Psoas muscle (tissue), 8 donors: ENCODE measurements around the gene JPH3. TPM values are rescaled to one million over a fixed set of nuclear protein-coding genes. Genes with fewer than 3 reads are reported as not detected.

ENCODE experiments used
- ATAC-seq, 4 donors: fragments of 200-7000 bp; cut with Tn5 transposase; one replicate each; pipeline ENCODE4 v1.9.1; 2020; ENCODE audit warnings: moderate library complexity in 3 of 4, mild to moderate bottlenecking in 2 of 4
- DNase-seq, 2 donors: peaks; one replicate each; pipeline ENCODE4 v3.0.0-alpha.2; 2020
- H3K27ac ChIP-seq: fragments of 200-600 bp; one replicate; pipeline ENCODE4 v1.8.0; 2022
- H3K27me3 ChIP-seq, 3 donors: fragments of 200-600 bp in 1 of 3; one replicate each; pipeline versions ENCODE4 v1.6.1 to v1.8.0; 2013 to 2022; ENCODE audit warnings: low read length in 2 of 3, mild to moderate bottlenecking in 2 of 3, moderate library complexity in 1 of 3; ENCODE audit not compliant: insufficient read depth in 3 of 3
- H3K36me3 ChIP-seq, 2 donors: fragments of 200-600 bp in 1 of 2; one replicate each; pipeline versions ENCODE4 v1.6.1 to v1.8.0; 2013 to 2022; ENCODE audit warnings: low read depth in 1 of 2, mild to moderate bottlenecking in 1 of 2, moderate library complexity in 1 of 2; ENCODE audit not compliant: insufficient read depth in 1 of 2
- H3K4me1 ChIP-seq: fragments of 200-600 bp; one replicate; pipeline ENCODE4 v1.8.0; 2022
- H3K4me3 ChIP-seq: fragments of 200-600 bp; one replicate; pipeline ENCODE4 v1.8.0; 2022; ENCODE audit warnings: mild to moderate bottlenecking
- H3K9me3 ChIP-seq: fragments of 200-600 bp; one replicate; pipeline ENCODE4 v1.8.0; 2022
- WGBS, 3 donors: extraction: QIAGEN DNeasy Blood & Tissue Kit; methylation state at CpG; one replicate each; pipeline versions ENCODE4 v1.1.6 to v1.1.7; 2013; 5-methylcytosine and 5-hydroxymethylcytosine counted together
- intact Hi-C, 2 donors: fragments of 100-400 bp; cut with DNase I; formaldehyde crosslinking; loops; one replicate each; pipeline versions ENCODE4 v1.11.0 to v1.14.2; 2022
- polyA plus RNA-seq, 3 donors: library from polyadenylated mRNA; stranded (reverse); fragments of 200-250 nt; gene quantifications; one replicate each; pipeline ENCODE4 v1.2.3, GENCODE V29; 2013
- total RNA-seq, 4 donors: library from RNA; stranded (reverse); fragmentation: NEBNext Ultra II Directional in 2 of 4; extraction: Animal tissue kit (Norgen Biotek cat#: 25700) in 2 of 4; gene quantifications; one replicate each; pipeline versions ENCODE4 v1.2.1 to v1.2.4, GENCODE V29; 2021 to 2023
- TF ChIP-seq, protein P1 (sequence below): fragments of 200-600 bp; IDR thresholded peaks from one replicate; pipeline ENCODE4 v1.8.0; 2022; ENCODE audit warnings: antibody characterized with exemption
- donor health status: healthy with polysubstance abuse.
- donor health status: DM: no; HTN: no; CAD: no; lungs with moderate emphysema.
- donor health status: Bipolar disorder and iron deficiency.
- donor health status: healthy.
- donor health status: DM: yes; HTN: yes; CAD: no.
- donor health status: DM: no; HTN: no; CAD: no.
- donor health status: DM: no; HTN: no; CAD: no.
- donor health status: DM: yes; HTN: yes; CAD: no.

JPH3 gene
- total and polyA plus RNA-seq, 7 donors, result 0.03 to 0.13 (median 0.04) TPM; not detected in 2

DNA sequence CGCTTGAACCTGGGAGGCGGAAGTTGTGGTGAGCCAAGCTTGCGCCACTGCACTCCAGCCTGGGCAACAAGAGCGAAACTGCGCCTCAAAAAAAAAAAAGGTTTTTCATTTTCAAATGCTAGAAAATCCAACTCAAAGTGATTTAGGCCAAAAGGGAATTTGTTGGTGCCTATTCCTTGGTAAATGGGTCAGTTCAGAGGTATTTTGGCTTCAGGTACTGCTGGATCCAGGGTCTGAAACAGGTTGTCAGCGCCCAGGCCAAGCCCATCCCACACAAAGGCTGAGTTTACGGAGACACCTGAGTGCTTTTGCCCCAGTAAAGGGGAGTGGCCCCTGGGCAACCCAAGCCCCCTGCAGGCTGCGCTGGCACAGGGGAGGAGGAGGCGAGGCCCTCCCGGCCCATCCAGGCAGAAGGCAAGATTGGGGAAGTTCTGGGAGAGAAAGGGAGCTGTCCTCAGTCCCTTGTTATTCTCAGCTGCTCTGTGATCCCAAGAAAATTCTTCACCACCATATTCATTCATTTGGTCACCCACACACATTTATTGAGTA, 8.5 kb upstream of the JPH3 start:
- Histone ChIP-seq H3K4me1 (peaks cover 5% of the 10 kb centered on the region), H3K36me3 (no peaks in the 10 kb centered on the region), H3K9me3 (no peaks in the 10 kb centered on the region), H3K27me3 (peaks cover 0 to 39% (median 3%) of the 10 kb centered on the region in 3 donors), H3K27ac (no peak overlapping the region), H3K4me3 (no peak overlapping the region)
- no peak for ATAC-seq
- intact Hi-C loops, result loop anchor here (2.0 to 5.0 kb wide), 2 partner anchors 41 to 174 kb away; partner anchors contain the start of gene KLHDC4 (in 1 of the 2)
- TF ChIP-seq, protein P1, sequence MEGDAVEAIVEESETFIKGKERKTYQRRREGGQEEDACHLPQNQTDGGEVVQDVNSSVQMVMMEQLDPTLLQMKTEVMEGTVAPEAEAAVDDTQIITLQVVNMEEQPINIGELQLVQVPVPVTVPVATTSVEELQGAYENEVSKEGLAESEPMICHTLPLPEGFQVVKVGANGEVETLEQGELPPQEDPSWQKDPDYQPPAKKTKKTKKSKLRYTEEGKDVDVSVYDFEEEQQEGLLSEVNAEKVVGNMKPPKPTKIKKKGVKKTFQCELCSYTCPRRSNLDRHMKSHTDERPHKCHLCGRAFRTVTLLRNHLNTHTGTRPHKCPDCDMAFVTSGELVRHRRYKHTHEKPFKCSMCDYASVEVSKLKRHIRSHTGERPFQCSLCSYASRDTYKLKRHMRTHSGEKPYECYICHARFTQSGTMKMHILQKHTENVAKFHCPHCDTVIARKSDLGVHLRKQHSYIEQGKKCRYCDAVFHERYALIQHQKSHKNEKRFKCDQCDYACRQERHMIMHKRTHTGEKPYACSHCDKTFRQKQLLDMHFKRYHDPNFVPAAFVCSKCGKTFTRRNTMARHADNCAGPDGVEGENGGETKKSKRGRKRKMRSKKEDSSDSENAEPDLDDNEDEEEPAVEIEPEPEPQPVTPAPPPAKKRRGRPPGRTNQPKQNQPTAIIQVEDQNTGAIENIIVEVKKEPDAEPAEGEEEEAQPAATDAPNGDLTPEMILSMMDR, result no peak
- 82 to 92% (median 88%) methylated on average over 9 to 10 of the region's 10 CpGs for WGBS, 3 donors
- no peak for DNase-seq

DNA sequence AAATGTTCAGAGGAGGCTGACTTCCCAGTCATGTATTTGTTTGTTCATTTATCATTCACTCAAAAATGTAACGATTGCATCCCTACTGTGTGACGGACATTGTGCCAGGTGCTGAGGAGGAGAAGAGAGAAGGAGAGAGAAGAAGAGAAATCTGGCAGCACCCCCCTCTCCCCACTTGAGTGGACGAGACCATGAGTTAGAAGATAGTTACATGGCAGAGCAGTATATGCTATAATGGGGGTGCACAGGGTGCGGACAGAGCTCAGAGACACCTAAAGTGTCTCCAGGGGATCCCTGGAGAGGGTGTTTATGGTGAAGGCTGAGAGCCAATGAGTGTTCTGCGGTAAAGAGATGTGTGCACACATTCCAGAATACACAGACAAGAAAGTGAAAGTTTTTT, 6.6 kb upstream of the JPH3 start:
- Histone ChIP-seq H3K4me3 (no peak overlapping the region), H3K36me3 (no peaks in the 10 kb centered on the region), H3K9me3 (no peaks in the 10 kb centered on the region), H3K4me1 (no peaks in the 10 kb centered on the region), H3K27ac (no peak overlapping the region), H3K27me3 (peaks cover 0 to 58% (median 14%) of the 10 kb centered on the region in 3 donors)
- intact Hi-C loops, result no loop called here
- TF ChIP-seq, protein P1, result no peak
- ATAC-seq, result no peak
- no peak for DNase-seq
- 74 to 85% (median 81%) methylated on average over 5 of the region's 5 CpGs for WGBS, 3 donors

DNA sequence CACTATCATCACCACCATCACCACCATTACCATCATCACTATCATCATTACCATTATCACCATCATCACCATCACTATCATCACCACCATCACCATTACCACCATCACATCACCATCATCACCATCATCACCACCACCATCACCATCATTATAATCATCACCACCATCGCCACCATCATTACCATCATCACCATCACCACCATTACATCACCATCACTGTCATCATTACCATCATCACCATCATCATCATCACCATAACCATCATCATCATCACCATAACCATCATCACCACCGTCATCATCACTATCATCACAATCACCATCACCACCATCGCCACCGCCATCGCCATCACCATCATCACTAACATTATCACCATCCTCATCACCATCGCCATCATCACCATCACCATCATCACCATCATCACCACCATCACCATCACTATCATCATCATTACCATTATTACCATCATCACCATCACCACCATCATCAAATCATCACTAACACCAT, 4.9 kb upstream of the JPH3 start:
- Histone ChIP-seq H3K9me3 (no peaks in the 10 kb centered on the region), H3K4me3 (no peak overlapping the region), H3K4me1 (no peaks in the 10 kb centered on the region), H3K36me3 (no peaks in the 10 kb centered on the region), H3K27me3 (peaks cover 0 to 57% (median 16%) of the 10 kb centered on the region in 3 donors), H3K27ac (no peak overlapping the region)
- ATAC-seq (no peak), DNase-seq (no peak)
- TF ChIP-seq, protein P1, result no peak
- intact Hi-C loops, result no loop called here
- 94 to 97% (median 96%) methylated on average over 6 of the region's 6 CpGs for WGBS, 3 donors

DNA sequence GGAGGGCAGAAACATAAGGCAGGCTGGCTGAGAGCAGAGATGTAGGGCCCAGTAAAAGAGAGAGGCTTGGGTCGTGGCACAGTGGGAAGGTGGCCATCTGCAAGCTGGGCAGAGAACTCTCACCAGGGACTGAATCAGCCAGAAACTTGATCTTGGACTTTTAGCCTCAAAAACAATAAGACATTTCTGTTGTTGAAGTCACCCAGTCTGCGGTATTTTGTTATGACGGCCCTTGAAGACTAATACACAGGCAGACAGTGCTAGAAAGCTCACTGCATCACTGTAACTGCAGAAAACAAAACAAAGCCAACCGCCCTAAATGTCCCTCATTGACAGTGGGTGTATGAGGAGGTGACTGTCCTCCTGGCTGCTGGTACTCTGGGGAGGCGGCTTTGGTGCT, 3.9 kb upstream of the JPH3 start:
- Histone ChIP-seq H3K27me3 (peaks cover 0 to 61% (median 21%) of the 10 kb centered on the region in 3 donors), H3K4me1 (no peaks in the 10 kb centered on the region), H3K9me3 (no peaks in the 10 kb centered on the region), H3K27ac (no peak overlapping the region), H3K4me3 (no peak overlapping the region), H3K36me3 (no peaks in the 10 kb centered on the region)
- intact Hi-C loops, result no loop called here
- WGBS, 3 donors, result 68 to 76% (median 74%) methylated on average over 5 of the region's 5 CpGs
- TF ChIP-seq, protein P1, result no peak
- ATAC-seq, result no peak
- no peak for DNase-seq

DNA sequence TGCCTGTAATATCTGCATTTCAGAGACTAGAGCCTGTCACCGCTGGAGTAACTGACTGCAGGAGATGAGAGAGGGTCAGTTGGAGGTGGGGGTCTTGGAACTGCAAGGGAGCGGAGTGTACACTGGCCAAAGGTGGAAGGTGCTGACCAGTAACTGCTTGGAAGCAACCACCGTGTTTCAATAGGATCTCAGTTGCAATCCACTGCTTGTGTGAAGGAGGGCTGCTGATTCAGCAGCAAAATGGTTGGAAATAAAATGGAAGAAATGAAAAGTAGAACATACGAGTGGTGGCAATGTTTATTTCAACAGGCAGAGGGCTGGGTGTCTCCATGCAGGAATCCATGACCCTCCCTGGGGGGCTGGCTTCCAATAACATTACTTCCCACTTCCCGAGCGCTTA, 2.1 kb upstream of the JPH3 start:
- no peak for ATAC-seq
- intact Hi-C loops, result no loop called here
- no peaks in the 10 kb centered on the region for H3K36me3 ChIP-seq
- no peak for DNase-seq
- H3K27me3 ChIP-seq, result peaks cover 0 to 75% (median 30%) of the 10 kb centered on the region in 3 donors
- H3K4me3 ChIP-seq, result no peak overlapping the region
- H3K4me1 ChIP-seq, result no peaks in the 10 kb centered on the region
- WGBS, 3 donors, result 57 to 62% (median 61%) methylated on average over 6 of the region's 6 CpGs
- H3K9me3 ChIP-seq, result no peaks in the 10 kb centered on the region
- TF ChIP-seq, protein P1, result no peak
- no peak overlapping the region for H3K27ac ChIP-seq
